ENCODE results near the gene INS. TPM values are rescaled to one million over a fixed set of nuclear protein-coding genes. Genes with fewer than 3 reads are reported as not detected.
A peak's percentile ranks its signal among the peaks of the same experiment; 100 is the strongest.

The INS gene
- total and polyA plus RNA-seq, 4 donors = 1.2 to 3.3 TPM; not detected in 2

DNA sequence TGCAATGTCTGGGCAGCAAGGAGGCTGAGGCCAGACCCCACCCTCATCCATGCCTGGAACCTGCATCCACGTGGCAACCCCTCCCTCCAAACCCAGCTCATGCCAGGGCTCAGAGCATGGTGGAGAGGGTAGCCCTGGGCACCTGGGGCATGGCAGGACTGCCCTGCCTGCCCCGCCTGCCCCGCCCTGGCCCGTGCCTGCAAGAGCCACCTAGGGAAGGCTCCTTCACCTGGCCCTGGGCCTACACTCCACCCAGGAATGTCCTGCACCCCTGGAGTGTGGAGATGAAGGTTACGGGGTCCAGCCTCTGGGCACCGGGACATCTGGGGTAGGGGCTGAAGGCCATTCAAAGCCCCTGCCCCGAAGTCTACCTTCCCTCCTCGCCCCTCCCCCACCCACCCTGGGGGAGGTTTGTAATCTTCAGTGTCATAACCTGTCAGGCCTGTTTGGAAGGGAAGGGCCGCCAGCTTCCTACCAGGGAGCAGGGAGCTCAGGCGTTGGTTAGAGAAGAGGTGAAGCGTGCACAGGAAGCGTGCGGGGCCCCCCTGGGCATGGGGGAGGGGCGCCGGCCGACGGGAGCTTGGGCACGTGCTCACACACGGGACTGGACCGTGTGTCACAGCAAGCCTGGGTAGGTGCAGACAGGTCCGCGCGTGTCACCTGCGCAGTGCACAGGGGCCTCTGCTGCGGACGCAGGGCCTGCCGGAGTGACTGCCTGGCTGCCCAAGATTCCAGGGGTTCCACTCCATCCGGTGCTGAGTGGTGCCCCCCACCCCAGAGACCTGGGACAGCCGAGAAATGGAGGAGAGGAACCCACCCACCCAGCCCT lies 41.3 kb upstream of the INS start:
- H3K27ac ChIP-seq (ENCODE audit: low read depth in 1 of 2, low read length in 1 of 2) = no peak overlapping the region
- no peak overlapping the region for H3K4me3 ChIP-seq
- WGBS, 2 donors = 55 to 63% methylated on average over 29 of the region's 29 CpGs
- ATAC-seq (ENCODE audit: insufficient read depth, low FRiP score) (no peak), DNase-seq (peak; percentile 53 to 77 (median 75))
- TF ChIP-seq, protein P1, sequence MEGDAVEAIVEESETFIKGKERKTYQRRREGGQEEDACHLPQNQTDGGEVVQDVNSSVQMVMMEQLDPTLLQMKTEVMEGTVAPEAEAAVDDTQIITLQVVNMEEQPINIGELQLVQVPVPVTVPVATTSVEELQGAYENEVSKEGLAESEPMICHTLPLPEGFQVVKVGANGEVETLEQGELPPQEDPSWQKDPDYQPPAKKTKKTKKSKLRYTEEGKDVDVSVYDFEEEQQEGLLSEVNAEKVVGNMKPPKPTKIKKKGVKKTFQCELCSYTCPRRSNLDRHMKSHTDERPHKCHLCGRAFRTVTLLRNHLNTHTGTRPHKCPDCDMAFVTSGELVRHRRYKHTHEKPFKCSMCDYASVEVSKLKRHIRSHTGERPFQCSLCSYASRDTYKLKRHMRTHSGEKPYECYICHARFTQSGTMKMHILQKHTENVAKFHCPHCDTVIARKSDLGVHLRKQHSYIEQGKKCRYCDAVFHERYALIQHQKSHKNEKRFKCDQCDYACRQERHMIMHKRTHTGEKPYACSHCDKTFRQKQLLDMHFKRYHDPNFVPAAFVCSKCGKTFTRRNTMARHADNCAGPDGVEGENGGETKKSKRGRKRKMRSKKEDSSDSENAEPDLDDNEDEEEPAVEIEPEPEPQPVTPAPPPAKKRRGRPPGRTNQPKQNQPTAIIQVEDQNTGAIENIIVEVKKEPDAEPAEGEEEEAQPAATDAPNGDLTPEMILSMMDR (IDR thresholded peaks at IDR 0.05; ENCODE audit: control extremely low read depth, extremely low read depth) = no peak
- peaks cover 0 to 3% (median 0%) of the 10 kb centered on the region in 4 donors for H3K9me3 ChIP-seq (ENCODE audit: control insufficient read depth in 4 of 4, insufficient read depth in 3 of 4, low read length in 3 of 4)
- no peaks in the 10 kb centered on the region for H3K36me3 ChIP-seq (ENCODE audit: control insufficient read depth in 4 of 4, insufficient read depth in 4 of 4, low read length in 4 of 4)
- peaks cover 0 to 3% (median 0%) of the 10 kb centered on the region in 5 donors for H3K4me1 ChIP-seq (ENCODE audit: control insufficient read depth in 5 of 5, insufficient read depth in 5 of 5, low read length in 5 of 5)
- no peaks in the 10 kb centered on the region for H3K27me3 ChIP-seq (ENCODE audit: control insufficient read depth in 3 of 3, insufficient read depth in 3 of 3, low read length in 2 of 3)
- H3K9ac ChIP-seq (ENCODE audit: insufficient read depth in 1 of 2, low read length in 2 of 2) = no peak overlapping the region

- Histone ChIP-seq H3K27me3 (ENCODE audit: control insufficient read depth in 3 of 3, insufficient read depth in 3 of 3, low read length in 2 of 3) (no peaks in the 10 kb centered on the region), H3K9me3 (ENCODE audit: control insufficient read depth in 4 of 4, insufficient read depth in 3 of 4, low read length in 3 of 4) (no peaks in the 10 kb centered on the region), H3K27ac (ENCODE audit: low read depth in 1 of 2, low read length in 1 of 2) (no peak overlapping the region), H3K4me3 (no peak overlapping the region), H3K36me3 (ENCODE audit: control insufficient read depth in 4 of 4, insufficient read depth in 4 of 4, low read length in 4 of 4) (no peaks in the 10 kb centered on the region), H3K9ac (ENCODE audit: insufficient read depth in 1 of 2, low read length in 2 of 2) (no peak overlapping the region), H3K4me1 (ENCODE audit: control insufficient read depth in 5 of 5, insufficient read depth in 5 of 5, low read length in 5 of 5) (peaks cover 0 to 3% (median 0%) of the 10 kb centered on the region in 5 donors)
- ATAC-seq (ENCODE audit: insufficient read depth, low FRiP score) (no peak), DNase-seq (no peak)
- TF ChIP-seq, protein P1 (IDR thresholded peaks at IDR 0.05; ENCODE audit: control extremely low read depth, extremely low read depth) = no peak
- 73 to 75% methylated on average over 2 of the region's 2 CpGs for WGBS, 2 donors
These were observed 40.5 kb upstream of the INS start for GRCh38 chr11:2201542-2201941.

DNA sequence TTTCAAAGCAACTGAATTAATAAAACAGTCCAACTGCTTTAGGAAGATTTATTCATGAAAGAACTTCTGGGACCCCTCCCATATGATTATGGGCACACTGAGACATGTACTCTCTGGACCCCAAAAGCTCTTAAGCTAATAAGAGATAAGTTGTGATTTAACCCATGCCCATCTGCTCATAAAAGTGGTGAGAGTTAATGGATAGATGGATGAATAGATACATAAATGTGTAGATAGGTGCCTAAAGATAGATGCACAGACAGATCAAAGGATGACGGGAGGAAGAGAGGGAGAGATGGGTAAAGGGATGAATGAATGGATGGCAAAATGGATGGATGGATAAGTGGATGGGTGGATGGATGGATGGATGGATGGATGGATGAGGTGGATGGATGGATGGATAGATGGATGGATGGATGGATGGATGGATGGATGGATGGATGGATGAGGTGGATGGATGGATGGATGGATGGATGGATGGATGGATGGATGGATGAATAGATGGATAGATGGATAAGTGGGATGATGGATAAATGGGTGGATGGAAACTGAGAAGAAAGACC lies 40.0 kb upstream of the INS start:
- Histone ChIP-seq H3K9me3 (ENCODE audit: control insufficient read depth in 4 of 4, insufficient read depth in 3 of 4, low read length in 3 of 4) (no peaks in the 10 kb centered on the region), H3K27me3 (ENCODE audit: control insufficient read depth in 3 of 3, insufficient read depth in 3 of 3, low read length in 2 of 3) (no peaks in the 10 kb centered on the region), H3K27ac (ENCODE audit: low read depth in 1 of 2, low read length in 1 of 2) (no peak overlapping the region), H3K4me1 (ENCODE audit: control insufficient read depth in 5 of 5, insufficient read depth in 5 of 5, low read length in 5 of 5) (peaks cover 0 to 3% (median 0%) of the 10 kb centered on the region in 5 donors), H3K9ac (ENCODE audit: insufficient read depth in 1 of 2, low read length in 2 of 2) (no peak overlapping the region), H3K36me3 (ENCODE audit: control insufficient read depth in 4 of 4, insufficient read depth in 4 of 4, low read length in 4 of 4) (no peaks in the 10 kb centered on the region), H3K4me3 (no peak overlapping the region)
- ATAC-seq (ENCODE audit: insufficient read depth, low FRiP score) (no peak), DNase-seq (no peak)
- TF ChIP-seq, protein P1 (IDR thresholded peaks at IDR 0.05; ENCODE audit: control extremely low read depth, extremely low read depth) = no peak
- WGBS, 2 donors = 96 to 99% methylated on average over 1 of the region's 1 CpG

All from lung (tissue), 12 donors.